ENCODE data around the gene ADGRG3.
"Not testable (repeated sequence)": the region's sequence is repeated elsewhere in the genome, so short reads cannot be mapped to it uniquely, and the experiment has no call there.

ADGRG3 gene

GRCh38 chr16:57671451-57671850 lies 3.3 kb downstream of the ADGRG3 start:
- not testable (repeated sequence) for DNase-seq (ENCODE audit: low read depth, low spot score)

DNA sequence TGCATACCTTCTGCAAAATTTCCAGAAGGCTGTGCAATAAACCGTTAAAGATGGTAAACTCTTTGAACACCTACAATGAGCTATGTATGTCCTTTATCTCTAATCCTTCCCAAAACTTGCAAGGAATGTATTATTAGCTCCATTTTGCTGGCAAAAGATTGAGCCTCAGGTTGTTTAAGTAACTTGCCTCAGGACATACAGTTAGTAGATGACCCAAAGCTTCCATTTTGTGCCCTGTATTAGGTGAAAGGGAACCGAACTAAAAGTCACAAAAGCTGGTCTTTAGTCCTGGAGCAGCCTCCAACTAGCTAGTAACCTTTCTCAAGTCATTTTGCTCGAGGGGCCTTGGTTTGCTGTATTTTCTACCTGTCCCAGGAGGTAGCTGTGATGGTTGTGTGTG lies 4.3 kb downstream of the ADGRG3 start:
- DNase-seq (ENCODE audit: low read depth, low spot score) = no peak
- H3K4me3 ChIP-seq (ENCODE audit: low read length) = no peak overlapping the region

More at GRCh38 chr16:57671451-57671850, 3.3 kb downstream of the ADGRG3 start:
- H3K4me3 ChIP-seq (ENCODE audit: low read length) = not testable (repeated sequence)

- no peak for DNase-seq (ENCODE audit: low read depth, low spot score)
- no peak overlapping the region for H3K4me3 ChIP-seq (ENCODE audit: low read length)
Measured at GRCh38 chr16:57672824-57673223, 4.7 kb downstream of the ADGRG3 start.

DNA sequence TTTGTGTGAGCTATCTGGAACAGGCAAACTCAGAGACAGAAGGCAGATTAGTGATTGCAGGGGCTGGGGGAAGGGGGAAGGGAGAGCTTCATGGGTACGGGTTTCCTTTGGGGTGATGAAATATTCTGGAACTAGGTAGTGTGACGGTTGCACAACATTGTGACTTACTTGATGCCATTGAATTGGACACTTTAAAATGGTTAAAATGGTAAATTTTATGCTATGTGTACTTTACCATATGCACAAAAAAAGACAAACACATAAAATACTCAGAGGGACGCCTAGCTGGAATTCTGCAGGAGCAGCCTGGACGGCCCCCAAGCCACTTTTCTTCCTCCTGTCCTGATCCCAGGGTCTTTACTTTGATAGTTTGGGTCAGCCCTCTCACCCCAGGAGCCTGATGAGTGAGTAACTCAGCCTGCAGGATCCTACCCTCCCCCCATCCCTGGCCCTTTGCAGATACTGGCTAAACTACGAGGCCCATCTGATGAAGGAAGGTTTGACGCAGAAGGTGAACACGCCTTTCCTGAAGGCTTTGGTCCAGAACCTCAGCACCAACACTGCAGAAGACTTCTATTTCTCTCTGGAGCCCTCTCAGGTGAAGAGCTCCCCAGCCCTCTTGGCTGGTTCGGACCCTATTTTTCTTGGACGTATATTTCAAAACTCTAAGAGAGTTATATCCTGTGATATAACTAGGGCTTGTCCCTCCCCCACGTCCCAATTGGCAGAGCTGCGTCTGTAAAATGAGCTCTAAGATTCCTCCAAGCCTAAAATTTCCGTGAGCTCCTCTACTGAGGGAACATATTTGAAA lies 7.8 kb downstream of the ADGRG3 start:
- no peak overlapping the region for H3K4me3 ChIP-seq (ENCODE audit: low read length)
- DNase-seq (ENCODE audit: low read depth, low spot score) = no peak

DNA sequence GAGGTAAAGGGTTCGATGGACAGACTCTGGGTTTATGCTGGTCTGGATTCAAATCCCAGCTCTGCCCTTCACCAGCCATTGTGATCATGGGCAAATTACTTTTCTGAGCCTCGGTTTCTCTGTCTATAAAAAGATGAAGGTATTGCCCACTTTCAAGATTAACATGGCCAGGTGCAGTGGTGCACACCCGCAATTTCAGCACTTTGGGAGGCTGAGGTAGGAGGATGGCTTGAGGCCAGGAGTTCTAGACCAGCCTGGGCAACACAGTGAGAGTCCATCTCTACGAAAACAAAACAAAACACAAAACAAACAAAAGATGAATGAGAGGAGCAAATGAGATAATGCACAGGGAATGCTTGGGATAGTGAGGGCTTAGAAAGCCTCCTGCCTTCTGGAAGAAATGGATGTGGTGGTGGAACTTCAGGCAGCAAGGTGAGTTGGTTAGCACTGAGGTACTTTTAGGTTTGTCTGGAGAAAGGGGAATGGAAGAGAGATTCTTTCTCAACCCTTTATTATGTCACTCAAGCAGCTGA lies 8.5 kb downstream of the ADGRG3 start:
- no peak overlapping the region for H3K4me3 ChIP-seq (ENCODE audit: low read length)
- no peak for DNase-seq (ENCODE audit: low read depth, low spot score)

DNA sequence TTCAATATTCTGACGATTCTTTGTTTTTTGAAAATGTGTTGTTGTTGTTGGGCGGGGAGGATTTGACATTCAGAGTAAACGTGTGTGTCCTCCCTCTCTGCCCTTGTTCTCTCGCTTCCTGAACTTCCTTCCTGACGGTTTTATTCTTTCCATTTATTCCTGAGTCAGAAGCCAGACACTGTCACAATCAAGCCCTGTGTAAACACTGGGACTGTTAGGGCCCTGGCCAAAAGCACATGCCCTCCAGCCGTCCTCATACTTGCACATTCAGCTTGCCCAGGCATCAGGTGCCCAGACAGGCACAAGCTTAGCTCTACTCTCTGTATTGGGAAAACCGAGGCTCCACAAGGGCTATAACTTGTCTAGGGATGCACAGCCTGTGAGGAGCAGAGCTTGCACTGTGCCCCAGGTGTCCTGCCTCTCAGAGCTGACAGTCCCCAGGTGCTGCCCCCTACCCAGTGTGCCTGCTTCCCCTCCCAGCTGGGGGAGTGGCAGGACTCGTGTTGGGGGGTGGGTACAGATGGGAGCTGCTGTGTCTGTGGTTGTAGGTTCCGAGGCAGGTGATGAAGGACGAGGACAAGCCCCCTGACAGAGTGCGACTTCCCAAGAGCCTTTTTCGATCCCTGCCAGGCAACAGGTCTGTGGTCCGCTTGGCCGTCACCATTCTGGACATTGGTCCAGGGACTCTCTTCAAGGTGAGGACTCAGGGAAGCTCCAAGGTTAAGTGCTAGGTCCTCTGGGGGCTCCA lies 9.7 kb downstream of the ADGRG3 start:
- H3K4me3 ChIP-seq (ENCODE audit: low read length) = no peak overlapping the region
- no peak for DNase-seq (ENCODE audit: low read depth, low spot score)

DNA sequence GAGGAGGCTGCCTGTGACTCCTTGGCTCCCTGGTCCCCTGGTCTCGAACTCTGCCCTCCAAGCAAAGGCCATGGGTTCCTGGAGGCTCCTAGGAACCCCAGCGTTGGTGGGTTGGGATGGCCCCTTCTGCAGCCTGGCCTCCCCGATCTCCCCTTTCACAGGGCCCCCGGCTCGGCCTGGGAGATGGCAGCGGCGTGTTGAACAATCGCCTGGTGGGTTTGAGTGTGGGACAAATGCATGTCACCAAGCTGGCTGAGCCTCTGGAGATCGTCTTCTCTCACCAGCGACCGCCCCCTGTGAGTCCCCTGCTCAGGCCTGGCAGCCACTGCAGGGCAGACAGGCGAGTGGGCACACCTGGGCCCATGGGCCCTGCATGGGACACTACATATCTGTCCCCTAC lies 10.9 kb downstream of the ADGRG3 start:
- H3K4me3 ChIP-seq (ENCODE audit: low read length) = no peak overlapping the region

DNA sequence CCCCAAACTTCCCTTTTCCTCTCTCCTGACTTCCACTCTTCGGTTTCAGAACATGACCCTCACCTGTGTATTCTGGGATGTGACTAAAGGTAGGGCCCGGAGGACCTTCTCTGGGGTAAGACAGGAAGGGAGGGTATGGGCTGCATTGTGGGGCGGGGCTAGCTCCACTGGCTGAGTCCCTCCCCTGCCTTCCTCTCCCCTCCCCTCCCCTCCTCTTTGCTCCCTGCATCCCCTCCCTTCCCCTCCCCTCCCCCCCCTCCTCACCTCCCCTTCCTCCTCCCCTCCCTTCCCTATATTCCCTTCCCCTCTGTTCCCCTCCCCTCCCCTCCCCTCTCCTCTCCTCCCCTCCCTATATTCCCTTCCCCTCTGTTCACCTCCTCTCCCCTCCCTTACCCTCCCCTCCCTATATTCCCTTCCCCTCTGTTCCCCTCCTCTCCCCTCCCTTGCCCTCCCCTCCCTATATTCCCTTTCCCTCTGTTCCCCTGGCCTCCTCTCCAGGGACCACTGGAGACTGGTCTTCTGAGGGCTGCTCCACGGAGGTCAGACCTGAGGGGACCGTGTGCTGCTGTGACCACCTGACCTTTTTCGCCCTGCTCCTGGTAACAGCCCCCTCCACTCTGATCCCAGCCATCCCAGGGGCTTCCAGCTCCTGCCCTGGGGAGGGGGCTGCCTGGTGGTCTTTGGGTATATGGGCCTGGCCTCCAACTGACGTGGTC lies 11.8 kb downstream of the ADGRG3 start:
- DNase-seq (ENCODE audit: low read depth, low spot score) = no peak
- H3K4me3 ChIP-seq (ENCODE audit: low read length) = no peak overlapping the region

More for the DNA sequence above, 10.9 kb downstream of the ADGRG3 start:
- DNase-seq (ENCODE audit: low read depth, low spot score) = no peak

DNA sequence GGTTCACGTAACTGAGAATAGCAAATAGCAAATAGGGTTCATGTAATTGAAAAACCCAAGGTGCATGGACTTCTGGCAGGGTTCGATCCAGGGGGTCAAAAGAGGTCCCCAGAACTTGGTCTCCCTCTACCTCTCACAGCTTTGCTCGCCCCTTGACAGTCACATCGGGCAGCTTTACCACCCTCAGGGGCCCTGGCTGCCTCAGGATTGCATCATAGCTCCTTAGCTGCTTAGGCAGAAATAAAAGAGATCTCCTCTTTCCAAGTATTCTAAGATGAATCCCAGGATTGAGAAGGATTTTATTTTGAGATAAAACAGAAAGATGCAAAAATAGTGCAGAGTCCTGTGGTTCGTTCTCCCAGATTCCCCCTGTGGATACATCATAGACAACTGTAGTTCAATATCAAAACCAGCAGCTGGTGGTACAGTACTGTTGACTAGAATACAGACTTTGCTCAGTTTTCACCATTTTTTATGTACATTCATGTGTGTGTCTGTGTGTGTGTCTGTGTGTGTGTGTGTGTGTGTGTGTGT lies 12.8 kb downstream of the ADGRG3 start:
- no peak overlapping the region for H3K4me3 ChIP-seq (ENCODE audit: low read length)
- no peak for DNase-seq (ENCODE audit: low read depth, low spot score)

GRCh38 chr16:57681950-57682728 lies 14.0 kb downstream of the ADGRG3 start:
- H3K4me3 ChIP-seq (ENCODE audit: low read length) = no peak overlapping the region
- no peak for DNase-seq (ENCODE audit: low read depth, low spot score)

DNA sequence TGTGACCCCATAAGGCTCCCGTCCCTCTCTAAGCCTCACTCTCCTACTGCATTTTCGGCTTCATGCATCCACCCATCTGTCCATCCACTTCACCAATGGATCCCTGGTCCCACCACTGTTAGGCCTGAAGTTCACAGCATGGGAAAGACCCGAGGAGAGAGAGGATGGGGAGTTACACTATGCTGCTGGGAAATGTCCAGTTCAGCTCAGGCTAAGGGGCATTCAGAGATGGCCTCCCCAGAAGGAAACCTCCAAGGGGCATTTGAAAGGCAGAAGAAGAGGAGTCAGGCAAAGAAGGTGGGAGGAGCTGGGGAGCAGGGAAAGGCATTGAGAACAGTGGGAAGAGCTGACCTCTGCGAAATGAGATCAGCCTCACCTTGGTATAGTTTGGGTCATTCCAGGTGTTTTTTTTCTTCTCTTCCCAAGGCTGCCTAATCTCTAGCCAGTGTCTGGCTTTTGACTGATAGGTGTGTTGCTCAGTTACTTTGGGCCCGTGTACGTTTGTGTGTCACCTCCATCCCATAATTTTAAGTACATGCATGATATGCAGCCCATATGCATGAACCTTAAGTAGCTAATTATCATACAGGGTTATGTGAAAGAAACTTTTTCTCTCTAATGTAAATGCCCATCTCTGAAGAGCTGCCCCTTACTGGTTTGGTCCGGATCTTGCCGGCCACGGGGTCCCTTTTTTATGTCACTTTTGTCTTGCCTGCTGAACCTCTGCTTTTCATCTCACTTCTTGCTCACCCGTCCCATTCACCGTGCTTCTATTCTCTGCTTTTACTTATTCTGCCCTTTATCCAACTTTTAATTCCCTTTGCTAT lies 14.9 kb downstream of the ADGRG3 start:
- no peak for DNase-seq (ENCODE audit: low read depth, low spot score)
- no peak overlapping the region for H3K4me3 ChIP-seq (ENCODE audit: low read length)

- H3K4me3 ChIP-seq (ENCODE audit: low read length) = no peak overlapping the region
- no peak for DNase-seq (ENCODE audit: low read depth, low spot score)
Measured at GRCh38 chr16:57683636-57684545, 15.8 kb downstream of the ADGRG3 start.

- DNase-seq (ENCODE audit: low read depth, low spot score) = no peak
- H3K4me3 ChIP-seq (ENCODE audit: low read length) = no peak overlapping the region
Measured at GRCh38 chr16:57684626-57685358, 16.7 kb downstream of the ADGRG3 start.

DNA sequence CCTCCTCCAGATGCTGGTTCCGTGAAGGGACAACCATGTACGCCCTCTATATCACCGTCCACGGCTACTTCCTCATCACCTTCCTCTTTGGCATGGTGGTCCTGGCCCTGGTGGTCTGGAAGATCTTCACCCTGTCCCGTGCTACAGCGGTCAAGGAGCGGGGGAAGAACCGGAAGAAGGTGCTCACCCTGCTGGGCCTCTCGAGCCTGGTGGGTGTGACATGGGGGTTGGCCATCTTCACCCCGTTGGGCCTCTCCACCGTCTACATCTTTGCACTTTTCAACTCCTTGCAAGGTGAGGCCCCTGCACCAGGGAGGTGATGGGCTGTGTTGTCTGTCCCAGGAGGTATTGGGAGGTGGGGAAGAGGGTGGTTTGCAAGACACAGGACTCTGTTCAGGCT lies 17.5 kb downstream of the ADGRG3 start:
- H3K4me3 ChIP-seq (ENCODE audit: low read length) = no peak overlapping the region

DNA sequence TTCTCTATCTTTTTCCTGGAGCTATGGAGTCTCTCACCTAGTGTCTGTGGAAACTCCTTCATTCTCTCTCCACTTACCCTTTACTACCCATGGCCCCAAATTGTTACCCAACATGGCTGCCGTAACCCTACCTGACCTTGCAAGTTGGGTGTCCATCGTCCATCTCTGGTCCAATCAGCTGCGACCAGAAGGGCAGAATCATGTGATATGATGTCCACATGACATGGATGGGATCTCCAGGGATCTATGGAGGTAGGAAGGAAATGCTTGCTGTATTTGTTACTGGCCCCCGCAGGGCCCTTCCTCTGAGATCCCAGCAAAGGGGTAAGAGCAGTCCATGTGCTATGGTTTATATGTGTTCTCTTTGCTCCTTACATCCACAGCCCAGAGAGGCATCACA lies 18.5 kb downstream of the ADGRG3 start:
- H3K4me3 ChIP-seq (ENCODE audit: low read length) = no peak overlapping the region
- DNase-seq (ENCODE audit: low read depth, low spot score) = no peak

More for the DNA sequence above, 17.5 kb downstream of the ADGRG3 start:
- no peak for DNase-seq (ENCODE audit: low read depth, low spot score)

GRCh38 chr16:57687363-57687929 lies 19.3 kb downstream of the ADGRG3 start:
- no peak for DNase-seq (ENCODE audit: low read depth, low spot score)
- H3K4me3 ChIP-seq (ENCODE audit: low read length) = no peak overlapping the region
